ENCODE results near the gene ZFP64.

GRCh38 chr20:52212943-52213342 lies 21.4 kb upstream of the ZFP64 start:
- TF ChIP-seq CTCF (IDR thresholded peaks at IDR 0.05) (no peak), POLR2AphosphoS5 (IDR thresholded peaks at IDR 0.05; ENCODE audit: low read depth, low read length) (no peak), TCF7L2 (IDR thresholded peaks at IDR 0.05; ENCODE audit: low read depth, low read length) (no peak), REST (IDR thresholded peaks at IDR 0.05; ENCODE audit: insufficient read depth in 1 of 2, low read depth in 2 of 2, low read length in 1 of 2) (no peak)
